Measurements from ENCODE around the gene MYO1D. TPM values are rescaled to one million over a fixed set of nuclear protein-coding genes. Genes with fewer than 3 reads are reported as not detected.
A peak's percentile ranks its signal among the peaks of the same experiment; 100 is the strongest.

Gene MYO1D
- total and polyA plus RNA-seq, 12 donors = 13.6 to 103 (median 59.8) TPM

GRCh38 chr17:32467949-32468348 is 409.0 kb downstream of the MYO1D start:
- Histone ChIP-seq H3K4me3 (no peak overlapping the region), H3K27ac (no peak overlapping the region), H3K9me3 (replicated peaks in 1 of 3) (no peaks in the 10 kb centered on the region), H3K36me3 (replicated peaks in 1 of 2) (peaks cover 0 to 95% of the 10 kb centered on the region in 2 donors), H3K27me3 (no peaks in the 10 kb centered on the region), H3K4me1 (replicated peaks in 1 of 2) (no peaks in the 10 kb centered on the region)
- intact Hi-C loops (cut with DNase I) = no loop called here
- DNase-seq = no peak
- TF ChIP-seq POLR2A (IDR thresholded peaks at IDR 0.05) = no peak
- no peak for TF ChIP-seq CTCF (IDR thresholded peaks at IDR 0.05)
- 98 to 99% (median 99%) methylated on average over 7 of the region's 7 CpGs for WGBS, 4 donors

- intact Hi-C loops (cut with DNase I) = no loop called here
- TF ChIP-seq CTCF (IDR thresholded peaks at IDR 0.05) = no peak
- no peak for TF ChIP-seq POLR2A (IDR thresholded peaks at IDR 0.05)
- no peak for DNase-seq
- Histone ChIP-seq H3K27ac (no peak overlapping the region), H3K9me3 (replicated peaks in 1 of 3) (no peaks in the 10 kb centered on the region), H3K36me3 (replicated peaks in 1 of 2) (peaks cover 0 to 93% of the 10 kb centered on the region in 2 donors), H3K4me3 (no peak overlapping the region), H3K4me1 (replicated peaks in 1 of 2) (peaks cover 0 to 7% of the 10 kb centered on the region in 2 donors), H3K27me3 (no peaks in the 10 kb centered on the region)
- WGBS, 4 donors = 85 to 94% (median 88%) methylated on average over 1 of the region's 1 CpG
These were observed 412.6 kb downstream of the MYO1D start for GRCh38 chr17:32464374-32464773.

GRCh38 chr17:32463304-32463703 is 413.6 kb downstream of the MYO1D start:
- 87 to 95% (median 91%) methylated on average over 3 of the region's 3 CpGs for WGBS, 4 donors
- H3K27me3 ChIP-seq = no peaks in the 10 kb centered on the region
- no peak overlapping the region for H3K4me3 ChIP-seq
- no peak for TF ChIP-seq POLR2A (IDR thresholded peaks at IDR 0.05)
- no peak for TF ChIP-seq CTCF (IDR thresholded peaks at IDR 0.05)
- H3K4me1 ChIP-seq (replicated peaks in 1 of 2) = peaks cover 0 to 7% of the 10 kb centered on the region in 2 donors
- DNase-seq = no peak
- no peak overlapping the region for H3K27ac ChIP-seq
- intact Hi-C loops (cut with DNase I) = no loop called here
- H3K36me3 ChIP-seq (replicated peaks in 1 of 2) = peaks cover 0 to 93% of the 10 kb centered on the region in 2 donors
- H3K9me3 ChIP-seq (replicated peaks in 1 of 3) = no peaks in the 10 kb centered on the region

- H3K4me3 ChIP-seq = no peak overlapping the region
- no peaks in the 10 kb centered on the region for H3K27me3 ChIP-seq
- H3K4me1 ChIP-seq (replicated peaks in 1 of 2) = peaks cover 0 to 7% of the 10 kb centered on the region in 2 donors
- TF ChIP-seq CTCF (IDR thresholded peaks at IDR 0.05) = peak; percentile 40 to 52 (median 47)
- no peak for TF ChIP-seq POLR2A (IDR thresholded peaks at IDR 0.05)
- WGBS, 4 donors = 19 to 41% (median 33%) methylated on average over 1 of the region's 1 CpG
- no peak overlapping the region for H3K27ac ChIP-seq
- H3K36me3 ChIP-seq (replicated peaks in 1 of 2) = peaks cover 0 to 93% of the 10 kb centered on the region in 2 donors
- no peaks in the 10 kb centered on the region for H3K9me3 ChIP-seq (replicated peaks in 1 of 3)
- intact Hi-C loops (cut with DNase I) = no loop called here
- DNase-seq = peak; percentile 45 to 76 (median 62)
These were observed 414.9 kb downstream of the MYO1D start for GRCh38 chr17:32461853-32462617.

Data from adrenal gland (tissue), 12 donors.